Karpas-422 (cell line): ENCODE measurements around the gene GRM7. TPM values are rescaled to one million over a fixed set of nuclear protein-coding genes. Genes with fewer than 3 reads are reported as not detected.

ENCODE experiments used
- DNase-seq: peaks from one replicate; pipeline ENCODE4 v3.0.0-alpha.2; 2015
- H2AFZ ChIP-seq: fragments of 200-600 bp; sonication (generic); 2 replicates; pipeline ENCODE4 v1.6.1; 2014; ENCODE audit warnings: antibody characterized with exemption, low read length, mixed read lengths
- H3K27ac ChIP-seq: fragments of 200-600 bp; sonication (generic); 2 replicates; pipeline ENCODE4 v1.5.1; 2014; ENCODE audit warnings: mild to moderate bottlenecking, low read length, moderate library complexity
- H3K27me3 ChIP-seq: fragments of 200-600 bp; sonication (generic); 2 replicates; pipeline ENCODE4 v1.6.1; 2014; ENCODE audit warnings: low read length, mixed read lengths
- H3K36me3 ChIP-seq: fragments of 200-600 bp; sonication (generic); 2 replicates; pipeline ENCODE4 v1.6.1; 2014; ENCODE audit warnings: low read length, mixed read lengths; ENCODE audit not compliant: insufficient read depth
- H3K4me1 ChIP-seq: fragments of 200-600 bp; sonication (generic); 2 replicates; pipeline ENCODE4 v1.6.1; 2014; ENCODE audit warnings: mild to moderate bottlenecking, low read length, mixed read lengths
- H3K4me2 ChIP-seq: fragments of 200-600 bp; sonication (generic); 2 replicates; pipeline ENCODE4 v1.6.1; 2014; ENCODE audit warnings: low read length, low read depth, mild to moderate bottlenecking; ENCODE audit not compliant: poor library complexity, severe bottlenecking
- H3K4me3 ChIP-seq: fragments of 200-600 bp; sonication (generic); 2 replicates; pipeline ENCODE4 v1.5.1; 2014; ENCODE audit warnings: mild to moderate bottlenecking, antibody characterized with exemption, low read length, mixed read lengths
- H3K79me2 ChIP-seq: fragments of 200-600 bp; sonication (generic); 2 replicates; pipeline ENCODE4 v1.6.1; 2014; ENCODE audit warnings: mild to moderate bottlenecking, low read length, mixed read lengths
- H3K9ac ChIP-seq: fragments of 200-600 bp; sonication (generic); 2 replicates; pipeline ENCODE4 v1.6.0; 2014; ENCODE audit warnings: low read length
- H3K9me2 ChIP-seq: fragments of 200-600 bp; sonication (generic), shearing (Covaris generic); replicated peaks from 2 replicates; pipeline ENCODE4 v1.6.0; 2014; ENCODE audit warnings: mild to moderate bottlenecking, low read length, moderate library complexity; ENCODE audit not compliant: insufficient read depth
- H3K9me3 ChIP-seq: fragments of 300-700, 200-600 bp; sonication (generic); 2 replicates; pipeline ENCODE4 v1.6.1; 2014; ENCODE audit warnings: low read length, mixed read lengths
- H4K20me1 ChIP-seq: fragments of 200-600 bp; sonication (generic); 2 replicates; pipeline ENCODE4 v1.6.1; 2014; ENCODE audit warnings: mild to moderate bottlenecking, antibody characterized with exemption, low read length, low read depth; ENCODE audit not compliant: insufficient read depth
- total RNA-seq: library from RNA; depleted of rRNA; stranded (reverse); fragments of >200 nt; shearing (Covaris generic); gene quantifications from 2 replicates; pipeline ENCODE4 v1.2.3, GENCODE V29; 2014; ENCODE audit warnings: low replicate concordance

GRM7 gene
- total RNA-seq, 1 experiment from 2014 or later: not detected

- no peak overlapping the region for H2AFZ ChIP-seq
- H3K27me3 ChIP-seq: no peaks in the 10 kb centered on the region
- peaks cover 10% of the 10 kb centered on the region for H3K9me3 ChIP-seq
- DNase-seq: no peak
- no peak overlapping the region for H3K9ac ChIP-seq
- H3K4me2 ChIP-seq: no peak overlapping the region
- H3K4me3 ChIP-seq: no peak overlapping the region
- H3K9me2 ChIP-seq: no peaks in the 10 kb centered on the region
- H3K79me2 ChIP-seq: no peaks in the 10 kb centered on the region
- no peak overlapping the region for H3K27ac ChIP-seq
- H4K20me1 ChIP-seq: no peaks in the 10 kb centered on the region
- H3K4me1 ChIP-seq: no peaks in the 10 kb centered on the region
- H3K36me3 ChIP-seq: no peaks in the 10 kb centered on the region
Measured at GRCh38 chr3:7106635-7107034, 245.7 kb downstream of the GRM7 start.

DNA sequence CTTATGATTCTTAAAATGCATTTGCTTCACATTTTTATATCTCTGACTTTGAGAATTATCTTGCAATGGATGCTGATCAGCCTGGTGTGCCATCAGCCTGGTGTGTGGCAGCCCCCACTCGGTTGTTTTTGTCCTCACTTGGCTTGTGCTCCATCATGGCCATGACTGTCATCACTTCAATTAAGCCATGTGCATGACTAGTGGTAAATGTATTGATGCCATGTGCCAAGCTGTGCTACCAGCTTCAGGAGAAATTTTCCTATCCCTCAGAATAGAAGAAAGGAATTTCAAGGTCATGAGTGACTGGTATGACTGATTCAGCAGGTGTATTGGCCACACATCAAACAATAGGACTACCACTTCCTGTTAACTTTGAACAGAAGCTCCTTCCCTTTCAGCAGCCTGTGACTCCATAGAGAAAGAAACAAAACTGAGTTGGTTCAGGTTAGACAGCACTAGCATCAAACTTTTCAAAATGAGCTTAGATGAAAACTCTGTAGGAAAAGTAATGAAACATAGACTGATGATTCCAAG is 251.7 kb downstream of the GRM7 start:
- Histone ChIP-seq H4K20me1 (no peaks in the 10 kb centered on the region), H3K27ac (no peak overlapping the region), H3K36me3 (no peaks in the 10 kb centered on the region), H3K9me3 (peaks cover 13% of the 10 kb centered on the region), H3K4me3 (no peak overlapping the region), H3K27me3 (no peaks in the 10 kb centered on the region), H3K4me1 (no peaks in the 10 kb centered on the region), H3K4me2 (no peak overlapping the region), H3K9ac (no peak overlapping the region), H3K9me2 (no peaks in the 10 kb centered on the region), H2AFZ (no peak overlapping the region), H3K79me2 (no peaks in the 10 kb centered on the region)
- DNase-seq: no peak

DNA sequence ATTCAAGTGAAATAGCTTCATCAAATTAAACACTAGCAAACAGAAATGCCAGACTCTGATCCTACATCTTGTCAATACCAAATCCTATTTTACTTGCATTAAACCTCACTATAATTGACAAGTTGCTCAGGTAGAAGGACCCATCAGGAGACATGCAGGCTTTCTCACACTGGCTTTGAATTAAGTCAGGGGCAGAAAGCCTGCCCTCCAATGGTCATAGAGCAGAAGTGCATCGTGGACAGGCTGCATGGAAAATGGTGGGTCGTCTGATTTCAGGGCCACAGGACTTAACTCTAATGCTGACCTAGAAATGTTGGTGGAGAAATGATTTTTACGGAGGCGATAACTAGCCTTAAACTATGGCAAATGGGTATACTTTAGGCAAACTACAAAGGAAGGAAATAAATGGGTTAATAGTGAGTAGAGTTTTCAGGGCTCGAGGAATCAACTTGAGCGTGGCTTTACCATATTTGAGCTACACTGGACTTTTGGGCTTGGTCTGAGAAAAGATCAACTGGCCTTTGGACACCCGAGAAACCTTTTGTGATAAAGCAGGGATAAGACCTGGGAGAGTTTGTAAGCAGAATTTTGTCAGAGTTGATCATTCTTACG is 283.9 kb downstream of the GRM7 start:
- no peak overlapping the region for H3K9ac ChIP-seq
- H3K4me2 ChIP-seq: no peak overlapping the region
- H3K36me3 ChIP-seq: no peaks in the 10 kb centered on the region
- H3K9me3 ChIP-seq: no peaks in the 10 kb centered on the region; the same call in 1 of the 2 replicates
- no peaks in the 10 kb centered on the region for H3K4me1 ChIP-seq
- H4K20me1 ChIP-seq: no peaks in the 10 kb centered on the region
- no peak overlapping the region for H3K4me3 ChIP-seq
- H3K79me2 ChIP-seq: no peaks in the 10 kb centered on the region
- no peaks in the 10 kb centered on the region for H3K27me3 ChIP-seq
- H3K9me2 ChIP-seq: no peaks in the 10 kb centered on the region
- H2AFZ ChIP-seq: no peak overlapping the region
- DNase-seq: peak; percentile 73
- H3K27ac ChIP-seq: no peak overlapping the region

- Histone ChIP-seq H3K4me1 (no peaks in the 10 kb centered on the region), H2AFZ (no peak overlapping the region), H3K9ac (no peak overlapping the region), H3K36me3 (no peaks in the 10 kb centered on the region), H3K4me3 (no peak overlapping the region), H3K9me3 (peaks cover 9% of the 10 kb centered on the region), H3K27ac (no peak overlapping the region), H3K27me3 (no peaks in the 10 kb centered on the region), H3K4me2 (no peak overlapping the region), H4K20me1 (no peaks in the 10 kb centered on the region), H3K9me2 (no peaks in the 10 kb centered on the region), H3K79me2 (no peaks in the 10 kb centered on the region)
- no peak for DNase-seq
Measured at GRCh38 chr3:7146529-7146928, 285.6 kb downstream of the GRM7 start.

GRCh38 chr3:7158516-7158915 is 297.6 kb downstream of the GRM7 start:
- Histone ChIP-seq H3K4me1 (no peaks in the 10 kb centered on the region), H3K36me3 (no peaks in the 10 kb centered on the region), H3K27ac (no peak overlapping the region), H2AFZ (no peak overlapping the region), H3K9ac (no peak overlapping the region), H3K9me2 (no peaks in the 10 kb centered on the region), H3K27me3 (no peaks in the 10 kb centered on the region), H3K79me2 (no peaks in the 10 kb centered on the region), H3K4me2 (no peak overlapping the region), H4K20me1 (no peaks in the 10 kb centered on the region), H3K9me3 (peaks cover 7% of the 10 kb centered on the region; the same call in 1 of the 2 replicates), H3K4me3 (no peak overlapping the region)
- no peak for DNase-seq

GRCh38 chr3:7160689-7161088 is 299.8 kb downstream of the GRM7 start:
- Histone ChIP-seq H4K20me1 (no peaks in the 10 kb centered on the region), H3K4me2 (no peak overlapping the region), H3K27ac (no peak overlapping the region), H3K9ac (no peak overlapping the region), H3K4me1 (no peaks in the 10 kb centered on the region), H3K27me3 (no peaks in the 10 kb centered on the region), H3K79me2 (no peaks in the 10 kb centered on the region), H2AFZ (no peak overlapping the region), H3K9me2 (no peaks in the 10 kb centered on the region), H3K9me3 (peaks cover 10% of the 10 kb centered on the region; the same call in 1 of the 2 replicates), H3K36me3 (no peaks in the 10 kb centered on the region), H3K4me3 (no peak overlapping the region)
- DNase-seq: no peak

DNA sequence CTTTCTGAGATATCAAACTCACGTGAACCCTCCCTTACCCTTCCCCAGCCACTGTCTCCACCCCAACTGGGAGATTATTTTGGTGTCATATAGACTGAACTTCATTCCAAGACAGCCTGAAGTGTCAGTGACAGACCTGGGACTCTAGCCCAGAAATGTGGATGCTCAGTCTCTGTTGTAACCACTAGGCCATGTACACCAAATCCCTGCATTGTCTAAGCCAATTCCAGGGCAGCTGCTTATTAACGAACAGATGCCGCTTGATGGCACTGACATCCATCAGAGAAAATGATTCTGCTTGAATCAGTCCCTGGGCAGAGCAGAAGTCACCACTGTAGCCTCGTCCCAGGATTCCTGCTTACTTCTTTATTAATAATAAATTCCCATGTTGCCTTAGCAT is 305.5 kb downstream of the GRM7 start:
- Histone ChIP-seq H4K20me1 (no peaks in the 10 kb centered on the region), H3K4me1 (no peaks in the 10 kb centered on the region), H3K9ac (no peak overlapping the region), H3K4me2 (no peak overlapping the region), H3K79me2 (no peaks in the 10 kb centered on the region), H2AFZ (no peak overlapping the region), H3K9me3 (peaks cover 13% of the 10 kb centered on the region), H3K27ac (no peak overlapping the region), H3K27me3 (no peaks in the 10 kb centered on the region), H3K9me2 (0 out of 2 replicates have a peak, but pooled peaks cover 4% of the 10 kb centered on the region), H3K4me3 (no peak overlapping the region), H3K36me3 (no peaks in the 10 kb centered on the region)
- DNase-seq: no peak

GRCh38 chr3:7171493-7171892 is 310.6 kb downstream of the GRM7 start:
- H3K27me3 ChIP-seq: no peaks in the 10 kb centered on the region
- H3K4me2 ChIP-seq: no peak overlapping the region
- H3K4me3 ChIP-seq: no peak overlapping the region
- H2AFZ ChIP-seq: no peak overlapping the region
- H3K36me3 ChIP-seq: no peaks in the 10 kb centered on the region
- peaks cover 4% of the 10 kb centered on the region for H3K9me3 ChIP-seq
- H4K20me1 ChIP-seq: no peaks in the 10 kb centered on the region
- no peak for DNase-seq
- 0 out of 2 replicates have a peak, but pooled peaks cover 4% of the 10 kb centered on the region for H3K9me2 ChIP-seq
- H3K4me1 ChIP-seq: no peaks in the 10 kb centered on the region
- no peak overlapping the region for H3K9ac ChIP-seq
- no peaks in the 10 kb centered on the region for H3K79me2 ChIP-seq
- H3K27ac ChIP-seq: no peak overlapping the region
